Measurements from ENCODE around the gene ANO1. TPM values are rescaled to one million over a fixed set of nuclear protein-coding genes. Genes with fewer than 3 reads are reported as not detected.

ANO1 gene
- total RNA-seq, 1 experiment from 2014 or later, result 10.9 TPM

DNA sequence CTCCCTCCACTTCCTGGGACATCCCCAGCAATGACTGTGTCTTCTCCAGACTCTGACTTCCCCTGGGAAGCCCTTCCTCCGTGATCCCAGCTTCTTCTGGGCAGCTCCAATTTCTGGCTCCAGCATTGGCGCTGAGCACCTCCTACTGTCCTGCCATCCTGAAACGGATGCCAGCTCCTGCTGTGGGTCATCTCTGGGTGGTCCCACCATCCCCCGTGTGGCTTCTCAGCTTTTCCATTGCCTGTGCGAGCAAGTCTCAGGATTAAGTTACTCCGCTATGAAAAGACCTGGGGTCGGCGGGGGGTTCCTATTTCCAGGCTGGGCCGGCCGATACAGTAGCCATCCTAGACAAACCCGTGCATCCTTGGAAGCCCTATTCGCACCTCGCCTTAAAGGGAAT is 69.6 kb downstream of the ANO1 start:
- no CpG with 5 or more reads among the region's 13 CpGs for WGBS (ENCODE audit: extremely low coverage, insufficient read length, low lambda C conversion rate)

More for the DNA sequence above, 69.6 kb downstream of the ANO1 start:
- Histone ChIP-seq H2AK5ac (ENCODE audit: insufficient read length, low read length) (no peak overlapping the region), H4K5ac (ENCODE audit: insufficient read length, low read depth, low read length) (no peak overlapping the region), H2BK12ac (ENCODE audit: insufficient read length, low read depth, low read length) (no peak overlapping the region), H3K18ac (ENCODE audit: insufficient read length, low read depth, low read length) (no peak overlapping the region), H2BK15ac (ENCODE audit: low read depth, low read length) (no peak overlapping the region), H3K4me1 (ENCODE audit: insufficient read depth, low read length) (no peaks in the 10 kb centered on the region), H3K56ac (ENCODE audit: insufficient read length, low read depth, low read length) (no peak overlapping the region), H2BK20ac (ENCODE audit: low read depth, low read length, poor library complexity, severe bottlenecking) (no peak overlapping the region), H3K4ac (ENCODE audit: low read depth, low read length) (no peak overlapping the region), H3K4me2 (ENCODE audit: insufficient read depth, insufficient read length, low read length) (no peak overlapping the region), H3K79me2 (ENCODE audit: insufficient read depth, low read length) (no peaks in the 10 kb centered on the region), H4K91ac (ENCODE audit: insufficient read length, low read depth, low read length) (no peak overlapping the region), H3K9ac (ENCODE audit: extremely low read depth, insufficient read length, low read length) (no peak overlapping the region), H3K23ac (ENCODE audit: insufficient read length, low read depth, low read length) (no peak overlapping the region), H2BK5ac (ENCODE audit: insufficient read length, low read length) (no peak overlapping the region), H2AFZ (ENCODE audit: low read length) (no peak overlapping the region), H2BK120ac (ENCODE audit: low read depth, low read length, poor library complexity, severe bottlenecking) (no peak overlapping the region), H3K23me2 (ENCODE audit: insufficient read length, low read depth, low read length, poor library complexity, severe bottlenecking) (no peaks in the 10 kb centered on the region), H3K79me1 (ENCODE audit: insufficient read depth, low read depth, low read length, poor library complexity, severe bottlenecking) (no peaks in the 10 kb centered on the region), H3K14ac (ENCODE audit: insufficient read depth, low read length) (no peak overlapping the region; the same call in 1 of the 2 replicates), H4K8ac (replicated peaks; ENCODE audit: insufficient read length, low read depth, low read length) (no peak overlapping the region), H4K20me1 (ENCODE audit: control insufficient read depth, insufficient read depth, insufficient read length) (no peaks in the 10 kb centered on the region), H3K27ac (ENCODE audit: insufficient read length, low read depth, low read length) (no peak overlapping the region), H3K27me3 (ENCODE audit: insufficient read depth, low read length) (no peaks in the 10 kb centered on the region; the same call in 1 of the 2 replicates), H3T11ph (ENCODE audit: low read length) (no peak overlapping the region), H3K9me3 (ENCODE audit: control insufficient read depth, low read depth, low read length) (no peaks in the 10 kb centered on the region)
- no peak for DNase-seq
- Mint-ChIP-seq H3K27ac (no peak overlapping the region), H3K4me1 (peaks cover 36 to 50% of the 10 kb centered on the region in 2 experiments), H3K27me3 (ENCODE audit: low read depth) (peaks cover 42% of the 10 kb centered on the region), H3K36me3 (ENCODE audit: insufficient read depth in 1 of 3, low read depth in 3 of 3) (no peaks in the 10 kb centered on the region), H3K9me3 (no peaks in the 10 kb centered on the region; a peak in 1 of 5 replicates), H3K4me3 (no peak overlapping the region)
- TF ChIP-seq, protein P1, sequence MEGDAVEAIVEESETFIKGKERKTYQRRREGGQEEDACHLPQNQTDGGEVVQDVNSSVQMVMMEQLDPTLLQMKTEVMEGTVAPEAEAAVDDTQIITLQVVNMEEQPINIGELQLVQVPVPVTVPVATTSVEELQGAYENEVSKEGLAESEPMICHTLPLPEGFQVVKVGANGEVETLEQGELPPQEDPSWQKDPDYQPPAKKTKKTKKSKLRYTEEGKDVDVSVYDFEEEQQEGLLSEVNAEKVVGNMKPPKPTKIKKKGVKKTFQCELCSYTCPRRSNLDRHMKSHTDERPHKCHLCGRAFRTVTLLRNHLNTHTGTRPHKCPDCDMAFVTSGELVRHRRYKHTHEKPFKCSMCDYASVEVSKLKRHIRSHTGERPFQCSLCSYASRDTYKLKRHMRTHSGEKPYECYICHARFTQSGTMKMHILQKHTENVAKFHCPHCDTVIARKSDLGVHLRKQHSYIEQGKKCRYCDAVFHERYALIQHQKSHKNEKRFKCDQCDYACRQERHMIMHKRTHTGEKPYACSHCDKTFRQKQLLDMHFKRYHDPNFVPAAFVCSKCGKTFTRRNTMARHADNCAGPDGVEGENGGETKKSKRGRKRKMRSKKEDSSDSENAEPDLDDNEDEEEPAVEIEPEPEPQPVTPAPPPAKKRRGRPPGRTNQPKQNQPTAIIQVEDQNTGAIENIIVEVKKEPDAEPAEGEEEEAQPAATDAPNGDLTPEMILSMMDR (conservative IDR thresholded peaks at IDR 0.05), result no peak

All from H9 (cell line).